Adrenal gland (tissue), 5 donors: ENCODE measurements around the gene CTNND2.

Experiments
- CTCF ChIP-seq, 6 experiments: fragments of 450-650 bp in 4 of 6; fragments of 200-600 bp in 2 of 6; sonication (generic) in 1 of 6; IDR thresholded peaks; 1 replicate in 5 of 6; 2 replicates in 1 of 6; pipeline versions ENCODE4 v1.5.1 to v1.8.0; 2016 to 2021; ENCODE audit warnings: antibody characterized with exemption in 6 of 6, mild to moderate bottlenecking in 2 of 6, moderate library complexity in 1 of 6
- POLR2A ChIP-seq, 2 donors: fragments of 450-650 bp; IDR thresholded peaks; one replicate each; pipeline ENCODE4 v1.6.1; 2017; ENCODE audit warnings: antibody characterized with exemption in 2 of 2, mild to moderate bottlenecking in 2 of 2, moderate library complexity in 1 of 2
- donor health status: DM: no; HTN: no; CAD: no.

- TF ChIP-seq POLR2A (IDR thresholded peaks at IDR 0.05), result no peak
- TF ChIP-seq CTCF (IDR thresholded peaks at IDR 0.05), result no peak
Measured at GRCh38 chr5:11139217-11139865, 764.9 kb downstream of the CTNND2 start.
